Left lung (tissue), 10 donors: ENCODE data around the gene MC1R. TPM values are rescaled to one million over a fixed set of nuclear protein-coding genes. Genes with fewer than 3 reads are reported as not detected.

Source experiments
- ATAC-seq: fragments of 200-7000 bp; cut with Tn5 transposase; one replicate; pipeline ENCODE4 v1.9.1; 2020; ENCODE audit warnings: moderate library complexity
- DNase-seq, 4 donors: peaks; one replicate each; pipeline ENCODE4 v3.0.0-alpha.2; 2013 to 2020
- H3K27ac ChIP-seq, 2 donors: fragments of 200-600 bp; sonication (generic) in 1 of 2; one replicate each; pipeline versions ENCODE4 v1.5.0 to v1.8.0; 2020 to 2021
- H3K27me3 ChIP-seq, 2 donors: fragments of 200-600 bp; sonication (generic) in 1 of 2; one replicate each; pipeline versions ENCODE4 v1.5.0 to v1.8.0; 2020 to 2021
- H3K36me3 ChIP-seq, 2 donors: fragments of 200-600 bp; sonication (generic) in 1 of 2; one replicate each; pipeline versions ENCODE4 v1.5.0 to v1.8.0; 2020 to 2021
- H3K4me1 ChIP-seq, 2 donors: fragments of 200-600 bp; one replicate each; pipeline ENCODE4 v1.8.0; 2021
- H3K4me3 ChIP-seq, 2 donors: fragments of 200-600 bp; sonication (generic) in 1 of 2; one replicate each; pipeline versions ENCODE4 v1.5.0 to v1.8.0; 2020 to 2021; ENCODE audit warnings: mild to moderate bottlenecking in 1 of 2
- H3K9me3 ChIP-seq, 2 donors: fragments of 200-600 bp; sonication (generic) in 1 of 2; one replicate each; pipeline versions ENCODE4 v1.5.0 to v1.8.0; 2020 to 2021
- intact Hi-C, 2 donors: fragments of 100-400 bp; cut with DNase I; formaldehyde crosslinking; loops; one replicate each; pipeline versions ENCODE4 v1.11.2 to v1.14.2; 2022
- polyA plus RNA-seq, 6 donors: library from polyadenylated mRNA; unstranded; fragments of 120-200 nt; gene quantifications; one replicate each; pipeline ENCODE4 v1.2.1, GENCODE V29; 2013; ENCODE audit not compliant: insufficient read length in 6 of 6
- total RNA-seq, 2 donors: library from RNA; stranded (reverse); fragmentation: NEBNext Ultra II Directional; extraction: Animal tissue kit (Norgen Biotek cat#: 25700); gene quantifications; one replicate each; pipeline ENCODE4 v1.2.1, GENCODE V29; 2021
- TF ChIP-seq, protein P1 (sequence below), 2 donors: fragments of 200-600 bp; sonication (generic) in 1 of 2; IDR thresholded peaks; one replicate each; pipeline versions ENCODE4 v1.5.0 to v1.8.0; 2021; ENCODE audit warnings: antibody characterized with exemption in 2 of 2
- donor health status: DM: no; HTN: yes; CAD: no.
- donor health status: DM: no; HTN: no; CAD: no.

The MC1R gene
- total and polyA plus RNA-seq, 8 donors, result 2.9 to 5.0 (median 3.4) TPM

GRCh38 chr16:89883346-89884040 is 35.2 kb upstream of the MC1R start:
- Histone ChIP-seq H3K4me1 (no peaks in the 10 kb centered on the region), H3K27ac (no peak overlapping the region), H3K4me3 (no peak overlapping the region), H3K9me3 (no peaks in the 10 kb centered on the region), H3K36me3 (peaks cover 6 to 92% of the 10 kb centered on the region in 2 donors), H3K27me3 (no peaks in the 10 kb centered on the region)
- ATAC-seq, result no peak
- TF ChIP-seq, protein P1, sequence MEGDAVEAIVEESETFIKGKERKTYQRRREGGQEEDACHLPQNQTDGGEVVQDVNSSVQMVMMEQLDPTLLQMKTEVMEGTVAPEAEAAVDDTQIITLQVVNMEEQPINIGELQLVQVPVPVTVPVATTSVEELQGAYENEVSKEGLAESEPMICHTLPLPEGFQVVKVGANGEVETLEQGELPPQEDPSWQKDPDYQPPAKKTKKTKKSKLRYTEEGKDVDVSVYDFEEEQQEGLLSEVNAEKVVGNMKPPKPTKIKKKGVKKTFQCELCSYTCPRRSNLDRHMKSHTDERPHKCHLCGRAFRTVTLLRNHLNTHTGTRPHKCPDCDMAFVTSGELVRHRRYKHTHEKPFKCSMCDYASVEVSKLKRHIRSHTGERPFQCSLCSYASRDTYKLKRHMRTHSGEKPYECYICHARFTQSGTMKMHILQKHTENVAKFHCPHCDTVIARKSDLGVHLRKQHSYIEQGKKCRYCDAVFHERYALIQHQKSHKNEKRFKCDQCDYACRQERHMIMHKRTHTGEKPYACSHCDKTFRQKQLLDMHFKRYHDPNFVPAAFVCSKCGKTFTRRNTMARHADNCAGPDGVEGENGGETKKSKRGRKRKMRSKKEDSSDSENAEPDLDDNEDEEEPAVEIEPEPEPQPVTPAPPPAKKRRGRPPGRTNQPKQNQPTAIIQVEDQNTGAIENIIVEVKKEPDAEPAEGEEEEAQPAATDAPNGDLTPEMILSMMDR (IDR thresholded peaks at IDR 0.05), result no peak
- no peak for DNase-seq
- intact Hi-C loops, result no loop called here

GRCh38 chr16:89884041-89884421 is 34.6 kb upstream of the MC1R start:
- Histone ChIP-seq H3K4me1 (no peaks in the 10 kb centered on the region), H3K27ac (no peak overlapping the region), H3K36me3 (peaks cover 6 to 92% of the 10 kb centered on the region in 2 donors), H3K27me3 (no peaks in the 10 kb centered on the region), H3K9me3 (no peaks in the 10 kb centered on the region), H3K4me3 (no peak overlapping the region)
- intact Hi-C loops, result no loop called here
- TF ChIP-seq, protein P1 (IDR thresholded peaks at IDR 0.05), result no peak
- ATAC-seq (no peak), DNase-seq (no peak)

GRCh38 chr16:89887243-89887642 is 31.4 kb upstream of the MC1R start:
- TF ChIP-seq, protein P1 (IDR thresholded peaks at IDR 0.05), result no peak

DNA sequence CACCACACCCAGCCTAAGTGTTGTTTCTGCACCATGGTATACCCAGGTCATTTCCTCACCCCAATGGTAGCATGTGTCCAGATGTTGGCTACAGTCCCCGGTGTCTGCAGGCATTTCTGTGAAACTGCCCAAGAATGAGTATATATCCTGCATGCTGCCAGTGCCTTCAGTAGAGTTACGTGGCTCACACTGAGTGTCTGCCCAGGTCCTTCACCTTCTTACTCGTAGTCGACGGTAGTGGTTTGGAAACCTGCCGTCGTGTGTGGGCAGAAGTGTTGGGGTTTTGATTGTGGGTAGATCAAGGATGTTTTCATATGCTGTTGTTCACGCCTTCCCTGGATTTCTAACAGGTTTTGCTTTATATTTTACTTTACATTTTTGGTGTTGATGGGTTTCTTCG is 28.5 kb upstream of the MC1R start:
- H3K27ac ChIP-seq, result no peak overlapping the region
- ATAC-seq (no peak), DNase-seq (no peak)
- no peaks in the 10 kb centered on the region for H3K27me3 ChIP-seq
- H3K4me1 ChIP-seq, result no peaks in the 10 kb centered on the region
- H3K36me3 ChIP-seq, result peaks cover 0 to 100% of the 10 kb centered on the region in 2 donors
- TF ChIP-seq, protein P1 (IDR thresholded peaks at IDR 0.05), result no peak
- H3K9me3 ChIP-seq, result no peaks in the 10 kb centered on the region
- no peak overlapping the region for H3K4me3 ChIP-seq
- intact Hi-C loops, result no loop called here

More at GRCh38 chr16:89887243-89887642, 31.4 kb upstream of the MC1R start:
- no peaks in the 10 kb centered on the region for H3K27me3 ChIP-seq
- no peak overlapping the region for H3K4me3 ChIP-seq
- H3K9me3 ChIP-seq, result no peaks in the 10 kb centered on the region
- H3K4me1 ChIP-seq, result no peaks in the 10 kb centered on the region
- DNase-seq, result no peak
- H3K27ac ChIP-seq, result no peak overlapping the region
- intact Hi-C loops, result no loop called here
- ATAC-seq, result no peak
- peaks cover 6 to 97% of the 10 kb centered on the region in 2 donors for H3K36me3 ChIP-seq

GRCh38 chr16:89890886-89891657 is 27.6 kb upstream of the MC1R start:
- TF ChIP-seq, protein P1 (IDR thresholded peaks at IDR 0.05), result no peak
- no peak for ATAC-seq
- Histone ChIP-seq H3K4me3 (no peak overlapping the region), H3K27ac (no peak overlapping the region), H3K36me3 (peaks cover 0 to 100% of the 10 kb centered on the region in 2 donors), H3K4me1 (no peaks in the 10 kb centered on the region), H3K9me3 (no peaks in the 10 kb centered on the region), H3K27me3 (no peaks in the 10 kb centered on the region)
- no peak for DNase-seq
- intact Hi-C loops, result no loop called here
